ENCODE results near the gene SLC9A7.
"Not testable (repeated sequence)": the region's sequence is repeated elsewhere in the genome, so short reads cannot be mapped to it uniquely, and the experiment has no call there.

The SLC9A7 gene

GRCh38 chrX:46754586-46755061, 4.3 kb downstream of the SLC9A7 start:
- in situ Hi-C loops (cut with HindIII; ENCODE audit: low sequenced_read_pairs) = no loop called here

- in situ Hi-C loops (cut with HindIII; ENCODE audit: low sequenced_read_pairs) = no loop called here
Observed at GRCh38 chrX:46754036-46754435, 4.9 kb downstream of the SLC9A7 start.

GRCh38 chrX:46750889-46751288, 8.0 kb downstream of the SLC9A7 start:
- in situ Hi-C loops (cut with HindIII; ENCODE audit: low sequenced_read_pairs) = no loop called here

GRCh38 chrX:46744009-46744408, 14.9 kb downstream of the SLC9A7 start:
- in situ Hi-C loops (cut with HindIII; ENCODE audit: low sequenced_read_pairs) = no loop called here

GRCh38 chrX:46743046-46743445, 15.9 kb downstream of the SLC9A7 start:
- in situ Hi-C loops (cut with HindIII; ENCODE audit: low sequenced_read_pairs) = no loop called here

GRCh38 chrX:46739736-46740135, 19.2 kb downstream of the SLC9A7 start:
- in situ Hi-C loops (cut with HindIII; ENCODE audit: low sequenced_read_pairs) = no loop called here

- in situ Hi-C loops (cut with HindIII; ENCODE audit: low sequenced_read_pairs) = no loop called here
Observed at GRCh38 chrX:46737462-46737861, 21.5 kb downstream of the SLC9A7 start.

- in situ Hi-C loops (cut with HindIII; ENCODE audit: low sequenced_read_pairs) = no loop called here
Observed at GRCh38 chrX:46737041-46737440, 21.9 kb downstream of the SLC9A7 start.

- in situ Hi-C loops (cut with HindIII; ENCODE audit: low sequenced_read_pairs) = no loop called here
Observed at GRCh38 chrX:46735622-46736021, 23.3 kb downstream of the SLC9A7 start.

GRCh38 chrX:46733226-46733625, 25.7 kb downstream of the SLC9A7 start:
- in situ Hi-C loops (cut with HindIII; ENCODE audit: low sequenced_read_pairs) = no loop called here

- in situ Hi-C loops (cut with HindIII; ENCODE audit: low sequenced_read_pairs) = no loop called here
Observed at GRCh38 chrX:46730765-46731164, 28.2 kb downstream of the SLC9A7 start.

GRCh38 chrX:46727441-46727840, 31.5 kb downstream of the SLC9A7 start:
- in situ Hi-C loops (cut with HindIII; ENCODE audit: low sequenced_read_pairs) = no loop called here

GRCh38 chrX:46723569-46723927, 35.4 kb downstream of the SLC9A7 start:
- in situ Hi-C loops (cut with HindIII; ENCODE audit: low sequenced_read_pairs) = not testable (repeated sequence)

- in situ Hi-C loops (cut with HindIII; ENCODE audit: low sequenced_read_pairs) = no loop called here
Observed at GRCh38 chrX:46722742-46723568, 36.0 kb downstream of the SLC9A7 start.

GRCh38 chrX:46716796-46717195, 42.1 kb downstream of the SLC9A7 start:
- in situ Hi-C loops (cut with HindIII; ENCODE audit: low sequenced_read_pairs) = no loop called here

- in situ Hi-C loops (cut with HindIII; ENCODE audit: low sequenced_read_pairs) = no loop called here
Observed at GRCh38 chrX:46715997-46716396, 42.9 kb downstream of the SLC9A7 start.

- in situ Hi-C loops (cut with HindIII; ENCODE audit: low sequenced_read_pairs) = no loop called here
Observed at GRCh38 chrX:46715530-46715929, 43.4 kb downstream of the SLC9A7 start.

- in situ Hi-C loops (cut with HindIII; ENCODE audit: low sequenced_read_pairs) = no loop called here
Observed at GRCh38 chrX:46713672-46714490, 45.0 kb downstream of the SLC9A7 start.

- in situ Hi-C loops (cut with HindIII; ENCODE audit: low sequenced_read_pairs) = no loop called here
Observed at GRCh38 chrX:46712764-46713163, 46.2 kb downstream of the SLC9A7 start.

- in situ Hi-C loops (cut with HindIII; ENCODE audit: low sequenced_read_pairs) = no loop called here
Observed at GRCh38 chrX:46710927-46711623, 47.8 kb downstream of the SLC9A7 start.

- in situ Hi-C loops (cut with HindIII; ENCODE audit: low sequenced_read_pairs) = no loop called here
Observed at GRCh38 chrX:46710425-46710824, 48.5 kb downstream of the SLC9A7 start.

Data from endothelial cell of hepatic sinusoid (primary cell).